ENCODE data around the gene GPR84. TPM values are rescaled to one million over a fixed set of nuclear protein-coding genes. Genes with fewer than 3 reads are reported as not detected.

GPR84 gene
- total RNA-seq, 1 donor from 2014 or later = not detected

- no peak overlapping the region for H3K27ac Mint-ChIP-seq
- ATAC-seq (ENCODE audit: low read depth) = peak; percentile 59
- no peaks in the 10 kb centered on the region for H3K9me3 Mint-ChIP-seq
- H3K4me1 Mint-ChIP-seq = peaks cover 31% of the 10 kb centered on the region
- intact Hi-C loops (cut with micrococcal nuclease) = loop anchor here (1.0 kb wide), 3 partner anchors 11 to 159 kb away; no protein-coding TSS in a partner anchor
- H3K27me3 Mint-ChIP-seq = no peaks in the 10 kb centered on the region
- peak overlapping the region; percentile 65 for H3K4me3 Mint-ChIP-seq
- no peak for DNase-seq
- no peak for TF ChIP-seq CTCF (IDR thresholded peaks at IDR 0.05)
- POLR2A ChIA-PET = interaction anchor here (0.5 to 1.7 kb wide), 4 partner anchors 8 to 99 kb away, joined by 3 to 9 read pairs (median 4); partner anchors contain the start of gene HNRNPA1
- H3K36me3 Mint-ChIP-seq (ENCODE audit: low read depth) = no peaks in the 10 kb centered on the region
- CTCF ChIA-PET = interaction anchor here (0.9 to 5.9 kb wide), 19 partner anchors 8 to 164 kb away, joined by 3 to 30 read pairs (median 6); partner anchors contain the start of gene COPZ1
These were observed 14.6 kb upstream of the GPR84 start for GRCh38 chr12:54378796-54379397.

- ChIA-PET POLR2A (no interaction called here), CTCF (interaction anchor here (1.6 to 5.9 kb wide), 5 partner anchors 10 to 60 kb away, joined by 5 to 30 read pairs (median 8); partner anchors contain the start of gene COPZ1)
- DNase-seq (no peak), ATAC-seq (ENCODE audit: low read depth) (no peak)
- no peak for TF ChIP-seq CTCF (IDR thresholded peaks at IDR 0.05)
- H3K27ac Mint-ChIP-seq = no peak overlapping the region
- H3K9me3 Mint-ChIP-seq = no peaks in the 10 kb centered on the region
- H3K27me3 Mint-ChIP-seq = no peaks in the 10 kb centered on the region
- peaks cover 21% of the 10 kb centered on the region for H3K4me1 Mint-ChIP-seq
- intact Hi-C loops (cut with micrococcal nuclease) = no loop called here
- H3K36me3 Mint-ChIP-seq (ENCODE audit: low read depth) = peaks cover 4% of the 10 kb centered on the region
- H3K4me3 Mint-ChIP-seq = peak overlapping the region; percentile 38
These were observed 13.7 kb upstream of the GPR84 start for GRCh38 chr12:54377797-54378515.

DNA sequence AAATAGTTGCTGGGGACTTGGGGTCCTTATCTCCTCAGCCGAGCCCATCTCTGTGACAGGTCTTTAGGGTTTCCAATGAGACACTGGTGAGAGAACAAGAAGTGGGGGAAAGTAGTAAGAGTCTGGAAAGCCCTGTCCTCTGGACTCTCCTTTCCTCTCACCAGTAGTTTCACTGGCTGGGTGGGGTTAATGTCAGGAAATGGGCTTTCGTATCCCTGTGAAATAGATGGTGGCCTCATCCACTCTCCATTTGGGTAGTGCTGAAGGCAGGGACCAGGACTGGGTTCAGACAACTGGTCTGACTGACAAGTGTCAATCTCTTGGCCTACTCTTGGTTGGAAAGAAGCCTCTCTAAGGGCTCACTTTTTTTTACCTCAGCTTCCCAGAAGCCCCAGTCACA, 12.7 kb upstream of the GPR84 start:
- intact Hi-C loops (cut with micrococcal nuclease) = no loop called here
- Mint-ChIP-seq H3K27me3 (no peaks in the 10 kb centered on the region), H3K4me1 (peaks cover 21% of the 10 kb centered on the region), H3K36me3 (ENCODE audit: low read depth) (peaks cover 6% of the 10 kb centered on the region), H3K27ac (no peak overlapping the region), H3K9me3 (no peaks in the 10 kb centered on the region), H3K4me3 (no peak overlapping the region)
- ATAC-seq (ENCODE audit: low read depth) = no peak
- no peak for TF ChIP-seq CTCF (IDR thresholded peaks at IDR 0.05)
- ChIA-PET CTCF (no interaction called here), POLR2A (interaction anchor here (0.6 kb wide), 1 partner anchor 127 kb away, joined by 3 read pairs; no protein-coding TSS in a partner anchor)
- DNase-seq = no peak

GRCh38 chr12:54376596-54376995, 12.3 kb upstream of the GPR84 start:
- ChIA-PET CTCF (no interaction called here), POLR2A (interaction anchor here (0.6 kb wide), 1 partner anchor 127 kb away, joined by 3 read pairs; no protein-coding TSS in a partner anchor)
- no peak for TF ChIP-seq CTCF (IDR thresholded peaks at IDR 0.05)
- ATAC-seq (ENCODE audit: low read depth) (no peak), DNase-seq (no peak)
- no peaks in the 10 kb centered on the region for H3K9me3 Mint-ChIP-seq
- no peak overlapping the region for H3K4me3 Mint-ChIP-seq
- no peak overlapping the region for H3K27ac Mint-ChIP-seq
- H3K36me3 Mint-ChIP-seq (ENCODE audit: low read depth) = peaks cover 8% of the 10 kb centered on the region
- intact Hi-C loops (cut with micrococcal nuclease) = no loop called here
- H3K4me1 Mint-ChIP-seq = peaks cover 19% of the 10 kb centered on the region
- H3K27me3 Mint-ChIP-seq = no peaks in the 10 kb centered on the region

DNA sequence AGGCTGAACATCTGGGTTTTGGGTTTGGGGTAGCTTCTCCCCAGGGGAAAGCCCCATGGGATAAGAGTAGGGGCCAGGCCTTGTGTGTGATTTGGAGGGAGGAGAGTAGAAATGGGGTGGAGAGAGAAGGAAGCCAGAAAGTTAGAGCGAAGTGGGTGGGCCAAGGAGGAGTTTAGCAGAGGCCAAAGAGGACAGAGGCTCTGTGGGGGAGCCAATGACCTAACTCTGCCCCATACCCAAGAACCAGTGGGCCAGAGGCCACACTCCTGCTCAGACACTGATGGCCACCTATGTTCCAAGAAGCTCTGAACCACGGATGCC, 10.9 kb upstream of the GPR84 start:
- Mint-ChIP-seq H3K4me1 (peaks cover 14% of the 10 kb centered on the region), H3K27me3 (no peaks in the 10 kb centered on the region), H3K36me3 (ENCODE audit: low read depth) (peaks cover 13% of the 10 kb centered on the region), H3K9me3 (no peaks in the 10 kb centered on the region), H3K27ac (no peak overlapping the region), H3K4me3 (no peak overlapping the region)
- DNase-seq (no peak), ATAC-seq (ENCODE audit: low read depth) (no peak)
- no peak for TF ChIP-seq CTCF (IDR thresholded peaks at IDR 0.05)
- ChIA-PET CTCF (no interaction called here), POLR2A (no interaction called here)
- intact Hi-C loops (cut with micrococcal nuclease) = no loop called here
